CD4-positive, alpha-beta T cell treated with Interleukin-6 for 4 hours (primary cell): Measurements from ENCODE around the gene EXOC4.

ENCODE experiments used
- DNase-seq: peaks from one replicate; pipeline ENCODE4 v3.0.0-alpha.2; 2020; ENCODE audit warnings: mixed read lengths

The EXOC4 gene

DNA sequence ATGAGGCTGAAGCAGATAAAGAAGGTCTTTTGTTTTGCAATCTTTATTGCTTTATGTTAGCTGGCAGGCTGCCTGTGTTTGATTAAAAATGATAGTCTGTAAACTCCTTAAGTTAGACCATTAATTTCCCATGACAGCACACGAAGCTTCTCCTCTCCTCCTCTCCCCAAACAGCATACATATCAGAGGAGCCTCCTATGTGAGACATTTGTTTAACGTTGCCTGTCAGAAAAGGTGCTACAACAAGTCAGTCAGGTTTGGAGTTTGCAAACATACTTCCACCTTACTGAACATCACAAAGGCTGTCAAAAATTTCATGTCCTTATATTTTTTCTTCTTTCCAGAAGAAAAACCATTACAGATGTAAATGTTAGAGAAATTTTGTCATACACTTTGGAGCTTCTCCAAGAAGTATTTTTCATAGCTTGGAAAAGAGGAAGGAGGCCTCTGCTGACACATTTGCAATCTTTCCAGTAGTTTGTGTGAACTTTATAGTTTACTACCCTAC, 393.1 kb downstream of the EXOC4 start:
- DNase-seq, result no peak

DNA sequence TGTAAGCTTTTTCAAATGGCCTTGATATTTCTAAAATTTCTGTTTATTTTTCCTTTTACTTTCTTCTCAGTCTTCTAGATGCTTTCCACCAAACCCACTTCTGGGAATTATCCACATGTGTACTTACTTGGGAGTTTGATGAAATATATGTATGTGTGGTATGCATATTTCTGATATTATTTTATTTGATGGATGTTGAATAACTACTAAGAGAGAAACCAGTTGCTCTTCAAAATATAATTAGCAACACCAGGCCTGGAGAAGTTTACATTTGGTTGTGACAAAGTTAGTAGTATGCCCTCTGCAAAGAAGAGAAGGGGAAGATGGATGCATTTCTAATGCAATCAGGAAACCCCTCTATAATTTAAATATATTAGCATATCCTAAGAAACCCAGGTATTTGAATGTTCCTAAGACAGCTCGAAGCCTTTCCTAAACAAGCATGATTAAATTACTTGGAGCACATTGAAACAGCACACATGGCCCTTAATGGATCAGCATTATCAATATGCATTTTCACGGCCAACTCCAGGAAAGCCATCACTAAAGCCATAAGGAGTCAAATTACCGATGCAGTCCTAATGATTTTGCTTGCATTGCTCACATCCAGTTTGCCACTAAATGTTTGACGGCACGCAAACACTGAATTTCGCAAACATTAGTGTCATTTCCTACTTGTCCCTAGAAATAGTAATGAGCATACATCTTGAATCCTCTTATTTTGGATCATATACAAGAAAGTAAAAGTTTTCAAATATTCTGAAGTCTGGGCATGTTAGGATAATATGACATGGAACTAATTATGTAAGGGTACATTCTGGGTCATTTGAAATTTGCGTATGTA, 393.8 kb downstream of the EXOC4 start:
- DNase-seq, result no peak

DNA sequence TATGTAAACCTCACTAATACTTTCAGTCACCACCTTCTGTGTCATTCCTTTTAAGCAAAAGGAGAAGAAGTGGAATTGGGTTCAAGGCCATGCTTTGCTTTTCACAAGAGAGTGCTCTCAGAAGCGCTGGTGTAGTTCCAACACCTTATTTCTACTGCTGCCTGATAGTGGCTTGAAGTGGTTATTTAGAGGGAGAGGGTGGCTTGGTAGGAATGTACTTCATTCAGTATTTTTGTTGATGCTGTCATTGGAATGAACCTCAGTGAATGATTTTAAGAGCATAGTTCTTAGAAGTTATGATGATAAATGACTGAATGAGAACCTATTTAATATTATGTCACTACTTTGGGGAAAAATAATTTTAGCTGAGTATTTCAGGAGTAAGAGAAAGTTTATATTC, 396.7 kb downstream of the EXOC4 start:
- no peak for DNase-seq

DNA sequence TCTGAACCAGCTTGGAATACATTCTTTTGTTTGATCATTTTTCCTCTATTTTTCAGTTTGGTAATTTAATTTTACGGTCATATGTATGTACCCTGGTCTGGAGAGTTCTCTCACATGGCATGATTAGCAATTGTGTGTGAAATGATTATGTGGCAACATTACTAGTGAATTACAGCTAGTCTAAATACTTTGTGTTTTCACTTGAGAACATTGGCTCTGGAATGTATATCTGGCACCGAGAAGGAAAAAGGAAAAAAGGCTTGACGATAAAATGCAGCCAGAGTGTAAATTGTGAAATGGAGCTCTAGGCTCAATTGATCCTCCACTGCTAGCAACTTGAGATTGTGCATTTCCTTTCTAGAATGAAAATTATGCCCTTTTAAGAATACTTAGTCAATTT, 397.2 kb downstream of the EXOC4 start:
- no peak for DNase-seq

DNA sequence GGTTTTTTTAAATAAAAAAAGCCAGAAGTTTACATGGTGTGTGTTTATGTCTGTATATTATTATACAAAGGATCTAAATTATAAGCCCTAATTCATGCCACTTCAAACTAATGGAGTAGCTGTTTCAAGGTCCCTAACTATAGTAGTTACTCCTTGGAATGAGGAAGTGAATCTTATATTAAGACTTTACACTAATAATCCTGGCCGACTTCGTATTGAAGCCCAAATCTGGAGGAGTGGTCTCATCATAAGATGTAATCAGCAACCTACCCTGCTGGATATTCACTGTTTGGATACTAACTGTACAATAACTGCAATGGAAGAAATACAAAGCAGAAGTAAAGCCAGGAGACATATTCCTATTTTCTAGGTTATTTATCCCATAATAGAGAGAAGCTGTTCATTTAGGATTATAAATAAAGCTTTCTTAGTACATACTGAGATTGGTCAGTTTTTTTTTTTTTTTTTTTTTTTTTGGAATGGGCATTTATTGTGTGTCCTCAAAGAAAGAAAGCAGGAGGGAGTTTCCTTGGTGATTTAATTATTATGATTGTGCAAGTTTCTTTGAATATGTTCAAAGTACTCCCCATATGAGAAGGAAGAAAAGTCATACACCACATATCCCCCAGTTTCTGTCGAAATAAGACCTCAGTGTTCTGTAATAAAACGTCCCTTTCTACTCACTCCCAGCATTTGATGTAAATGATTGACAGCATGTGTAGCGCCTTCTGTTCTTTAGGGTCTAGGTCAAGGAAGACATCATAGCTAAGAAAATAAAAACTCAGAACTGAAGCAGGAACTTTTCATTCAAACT, 397.8 kb downstream of the EXOC4 start:
- no peak for DNase-seq

DNA sequence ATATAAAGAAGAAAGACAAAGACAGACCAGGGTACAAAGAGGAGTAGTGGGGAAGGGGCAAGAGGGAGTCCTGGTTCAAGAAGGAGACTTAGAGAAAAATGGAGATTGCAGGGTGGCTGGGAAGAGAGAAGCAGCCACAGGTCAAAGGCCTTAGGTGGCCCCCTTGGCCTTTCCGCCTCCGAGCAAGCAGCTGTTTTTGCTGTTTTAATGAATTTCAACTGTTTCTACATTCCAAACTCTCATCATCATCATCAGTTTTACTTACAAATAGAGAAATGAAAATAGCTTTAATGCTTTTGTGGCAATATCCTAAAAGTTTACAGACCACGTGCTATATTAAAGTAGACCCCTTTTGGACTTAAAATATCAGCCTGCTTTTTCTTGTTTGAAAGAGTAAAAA, 399.7 kb downstream of the EXOC4 start:
- no peak for DNase-seq

DNA sequence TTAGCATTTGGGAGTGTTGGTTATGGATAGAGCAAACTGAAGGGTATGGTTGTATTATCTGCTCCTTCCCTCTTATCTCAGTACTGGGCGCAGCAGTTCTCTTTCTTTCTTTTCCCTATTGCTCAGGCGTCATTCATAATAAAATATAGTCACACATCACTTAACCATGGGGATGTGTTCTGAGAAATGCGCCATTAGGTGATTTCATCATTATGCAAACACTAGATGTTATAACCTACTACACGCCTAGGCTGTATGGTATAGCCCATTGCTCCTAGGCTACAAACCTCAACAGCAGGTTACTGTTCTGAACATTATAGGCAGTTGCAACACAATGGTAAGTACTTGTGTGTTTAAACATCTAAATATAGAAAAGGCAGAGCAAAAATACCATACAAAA, 401.7 kb downstream of the EXOC4 start:
- no peak for DNase-seq

DNA sequence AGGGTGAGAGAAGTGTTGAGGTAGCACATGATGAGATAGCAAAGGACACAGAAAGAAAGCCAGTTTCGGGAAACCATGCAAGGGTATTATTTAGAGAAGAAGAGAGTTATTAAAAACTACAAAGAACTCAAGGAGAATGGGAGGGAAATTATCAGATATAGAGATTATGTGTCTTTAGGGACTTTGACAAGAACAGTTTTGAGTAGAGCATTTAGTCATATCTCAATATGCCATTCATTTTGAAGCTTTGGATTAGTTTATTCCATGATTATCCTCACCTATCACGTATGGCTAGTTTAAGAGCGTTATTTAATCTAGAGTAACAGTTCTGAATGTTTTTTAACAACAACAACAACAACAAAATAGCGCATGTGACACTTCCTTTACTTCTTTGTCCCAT, 409.4 kb downstream of the EXOC4 start:
- no peak for DNase-seq

DNA sequence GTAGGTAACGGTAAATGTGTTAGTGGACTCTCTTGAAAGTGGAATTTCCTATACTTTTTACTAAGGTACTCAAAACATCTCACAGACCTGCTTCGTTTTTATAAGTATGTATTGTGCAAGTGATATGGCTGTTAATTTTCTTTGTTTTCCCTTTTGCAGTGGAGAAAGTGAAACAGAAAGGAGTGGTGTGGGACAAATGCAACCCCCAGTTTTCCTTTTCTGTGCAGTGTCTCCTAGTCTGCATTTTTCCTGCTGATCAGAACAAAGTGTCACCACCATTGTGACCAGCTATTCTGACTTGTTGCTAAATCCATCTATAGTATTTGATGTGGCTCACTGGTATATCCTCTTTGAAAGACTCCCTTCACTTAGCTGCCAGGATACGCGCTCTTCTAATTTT, 410.0 kb downstream of the EXOC4 start:
- no peak for DNase-seq

DNA sequence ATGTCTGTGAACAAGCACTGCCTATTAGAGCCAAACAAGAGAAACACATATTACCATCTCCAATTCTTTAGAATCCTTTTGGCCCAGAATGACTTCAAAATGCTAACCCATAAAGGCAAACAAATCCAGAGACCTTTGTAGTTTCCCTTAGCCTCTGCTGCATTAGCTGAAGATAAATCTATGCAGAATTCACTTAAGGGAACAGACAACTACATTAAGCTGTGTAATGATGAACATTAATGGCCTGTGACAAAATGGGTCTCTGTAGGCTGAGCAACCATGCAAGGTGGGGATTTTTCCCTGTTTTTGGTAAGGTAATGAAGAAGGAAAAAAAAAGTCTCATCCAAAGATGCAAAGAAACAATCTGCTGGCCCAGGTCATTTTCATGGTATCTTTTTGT, 411.6 kb downstream of the EXOC4 start:
- no peak for DNase-seq

DNA sequence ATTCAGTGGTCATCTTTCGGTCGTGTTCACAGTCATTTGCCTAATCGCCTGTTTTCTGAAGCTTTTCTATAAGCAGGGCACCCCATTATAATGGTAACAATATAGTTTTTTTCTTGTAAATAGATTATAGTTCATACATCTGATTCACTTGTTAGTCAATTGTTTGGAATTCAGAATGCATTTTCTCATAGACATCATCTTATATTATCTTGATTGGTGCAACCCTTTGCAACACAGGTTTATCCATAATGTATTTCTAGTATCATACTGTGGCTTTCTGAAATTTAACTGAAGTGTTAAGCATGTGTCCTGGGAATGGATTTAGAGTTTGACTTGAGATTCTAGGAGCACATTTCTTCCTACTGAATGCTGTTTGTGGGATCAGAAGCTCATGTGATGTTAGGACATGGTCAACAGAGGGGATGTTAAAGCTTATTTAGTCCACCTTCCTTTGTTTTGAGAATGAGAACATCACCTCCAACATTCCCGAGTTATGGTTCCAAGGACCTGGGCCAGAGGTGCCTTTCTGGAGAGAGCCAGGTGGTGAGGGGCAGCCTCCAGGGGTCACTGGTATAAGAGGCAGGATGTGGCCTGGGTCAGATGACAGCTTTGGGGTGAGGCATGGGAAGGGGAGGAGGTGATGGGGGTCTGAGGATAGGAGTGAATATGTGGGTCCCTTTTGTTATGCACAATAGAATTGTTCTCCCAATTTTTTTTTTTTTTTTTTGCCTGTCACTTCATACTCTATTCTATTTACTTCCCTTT, 415.6 kb downstream of the EXOC4 start:
- DNase-seq, result no peak

DNA sequence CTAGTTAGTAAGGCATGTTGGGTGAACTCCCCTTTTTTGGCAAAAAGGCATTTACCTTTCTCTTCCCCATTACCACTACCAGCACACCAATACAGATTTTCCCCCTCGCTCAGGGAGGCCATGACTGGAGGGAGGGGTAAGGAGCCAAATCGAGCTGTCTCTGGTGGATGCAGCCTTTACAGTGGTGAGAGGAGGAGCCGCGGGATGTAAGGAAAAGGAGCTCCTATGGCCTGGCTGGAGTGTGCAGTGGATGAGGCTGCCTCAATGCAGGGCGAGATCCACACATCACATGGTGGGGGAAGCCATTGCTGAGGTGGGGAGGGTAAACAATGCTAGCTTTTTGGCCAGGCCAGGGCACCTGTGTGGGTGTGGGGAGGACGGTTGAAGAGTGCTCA, 416.2 kb downstream of the EXOC4 start:
- DNase-seq, result no peak

DNA sequence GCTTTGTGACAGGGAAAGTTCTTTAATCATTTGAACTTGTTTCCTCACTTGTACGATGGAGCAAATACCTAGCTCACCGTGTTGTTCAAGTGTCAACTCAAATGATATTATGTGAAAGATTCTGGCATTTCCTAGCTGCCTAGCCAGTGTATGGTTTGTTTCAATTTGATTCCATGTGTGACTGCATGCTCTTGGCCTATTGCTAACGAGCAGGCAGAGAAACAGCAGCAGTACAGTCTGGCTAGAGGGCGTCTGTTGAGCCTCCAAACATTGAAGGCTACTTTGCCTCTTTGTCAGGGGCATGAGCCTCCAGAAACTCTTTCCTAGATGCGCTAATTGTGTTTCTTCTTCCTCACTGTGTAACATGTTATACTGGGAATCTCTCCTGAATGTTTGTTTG, 417.4 kb downstream of the EXOC4 start:
- no peak for DNase-seq

DNA sequence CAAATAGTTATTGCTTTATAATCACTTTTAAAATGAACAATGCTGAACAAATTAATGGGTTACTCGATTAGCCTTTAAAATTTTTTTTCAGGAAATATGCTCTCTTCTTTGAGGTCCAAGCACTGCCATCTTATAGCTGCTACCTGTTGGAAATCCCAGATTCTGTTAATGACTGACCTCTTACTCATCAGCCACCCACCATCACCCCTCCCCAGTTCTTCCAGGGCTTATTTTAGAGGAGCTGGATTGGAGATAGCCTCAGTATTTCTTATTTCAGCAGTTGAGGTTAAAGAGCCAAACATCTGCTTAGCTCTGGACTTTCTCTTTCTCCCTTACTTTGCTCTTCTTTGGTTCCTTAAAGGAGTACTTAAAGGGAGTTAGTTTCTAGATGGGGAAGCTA, 420.0 kb downstream of the EXOC4 start:
- no peak for DNase-seq

DNA sequence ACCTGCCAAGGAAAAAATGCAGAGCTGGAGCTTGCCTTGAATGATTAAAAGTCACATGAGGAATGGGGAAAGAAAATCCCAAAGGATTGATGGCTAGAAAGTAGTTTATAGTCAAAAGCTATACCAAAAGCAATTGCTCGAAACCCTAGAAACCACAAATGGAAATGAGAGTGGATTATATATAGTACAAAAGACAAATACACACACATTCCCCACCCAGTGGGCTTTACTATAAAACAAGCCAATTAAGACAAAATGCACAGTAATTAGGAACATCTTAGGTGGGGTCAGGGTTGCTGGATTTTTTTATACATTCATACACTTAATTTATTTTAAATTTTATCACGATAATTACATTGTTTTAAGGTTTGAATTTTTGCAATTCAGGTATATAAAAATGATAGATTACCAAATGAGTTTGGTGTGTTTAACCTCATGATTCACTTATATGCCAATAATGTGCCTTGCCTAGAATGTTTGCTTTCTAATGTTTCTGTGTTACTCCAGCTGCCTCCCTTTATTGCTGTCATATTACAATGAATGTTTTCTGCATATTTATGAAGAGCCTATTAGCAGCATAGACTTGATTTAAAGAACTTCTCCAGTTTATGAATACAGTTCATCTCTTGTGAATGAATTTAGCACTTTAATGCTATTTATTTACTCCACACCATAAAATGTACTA, 421.3 kb downstream of the EXOC4 start:
- DNase-seq, result no peak

DNA sequence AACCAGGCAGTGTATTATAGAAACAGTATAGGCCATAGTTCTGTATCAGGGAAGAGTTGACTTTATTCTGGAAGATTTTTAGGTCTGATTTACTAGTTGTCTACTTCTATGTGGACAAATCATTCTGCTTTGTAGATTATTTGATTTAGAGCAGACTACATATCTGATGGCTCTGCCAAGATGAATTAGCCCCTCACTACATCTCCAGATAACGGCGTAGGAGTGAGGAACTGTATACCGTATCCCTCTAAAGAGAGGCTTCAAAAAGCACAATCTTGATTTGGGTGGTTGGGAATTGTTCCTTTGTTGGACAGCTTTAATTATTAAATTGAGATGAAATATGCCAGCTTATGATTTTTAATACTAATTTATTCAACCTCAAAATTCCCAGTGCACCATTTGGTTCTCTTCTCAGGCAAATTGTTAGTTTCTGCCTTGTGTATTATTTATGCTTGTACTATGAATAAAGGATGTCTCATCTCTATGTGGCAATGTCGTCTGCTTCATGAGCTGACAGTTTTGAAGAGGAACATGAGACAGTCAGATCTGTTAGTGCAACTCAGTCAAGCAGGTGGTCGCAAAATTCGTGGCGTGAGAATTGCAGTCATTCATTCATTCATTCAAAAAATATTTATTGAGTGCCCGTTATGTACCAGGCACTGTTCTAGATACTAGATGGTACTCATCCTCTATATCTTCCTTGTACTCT, 422.8 kb downstream of the EXOC4 start:
- no peak for DNase-seq

DNA sequence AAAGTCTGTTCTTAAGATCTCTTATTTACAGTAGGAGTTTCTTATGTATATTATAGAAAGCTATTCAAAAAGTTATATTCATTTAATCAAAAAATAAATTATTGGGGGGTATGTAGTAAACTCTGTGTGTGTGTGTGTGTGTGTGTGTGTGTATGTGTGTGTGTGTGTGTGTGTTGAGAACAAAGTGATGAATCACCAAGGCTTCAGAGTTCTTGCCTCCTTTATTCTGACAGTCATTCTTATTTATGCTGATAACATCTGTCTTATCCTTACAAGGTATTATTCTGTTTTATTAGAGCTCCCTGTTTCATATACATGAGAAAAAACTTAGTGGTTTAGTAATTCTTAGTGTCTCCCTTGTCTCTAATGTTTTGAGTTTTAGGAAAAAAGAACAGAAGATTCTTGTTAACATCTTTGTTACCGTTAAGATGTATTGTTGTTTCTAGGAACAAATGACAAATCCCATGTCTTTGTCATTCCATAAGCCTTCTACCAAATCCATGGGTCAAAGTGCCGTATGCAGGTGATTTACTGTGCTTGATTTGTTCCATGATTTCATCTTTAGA, 424.0 kb downstream of the EXOC4 start:
- DNase-seq, result no peak

DNA sequence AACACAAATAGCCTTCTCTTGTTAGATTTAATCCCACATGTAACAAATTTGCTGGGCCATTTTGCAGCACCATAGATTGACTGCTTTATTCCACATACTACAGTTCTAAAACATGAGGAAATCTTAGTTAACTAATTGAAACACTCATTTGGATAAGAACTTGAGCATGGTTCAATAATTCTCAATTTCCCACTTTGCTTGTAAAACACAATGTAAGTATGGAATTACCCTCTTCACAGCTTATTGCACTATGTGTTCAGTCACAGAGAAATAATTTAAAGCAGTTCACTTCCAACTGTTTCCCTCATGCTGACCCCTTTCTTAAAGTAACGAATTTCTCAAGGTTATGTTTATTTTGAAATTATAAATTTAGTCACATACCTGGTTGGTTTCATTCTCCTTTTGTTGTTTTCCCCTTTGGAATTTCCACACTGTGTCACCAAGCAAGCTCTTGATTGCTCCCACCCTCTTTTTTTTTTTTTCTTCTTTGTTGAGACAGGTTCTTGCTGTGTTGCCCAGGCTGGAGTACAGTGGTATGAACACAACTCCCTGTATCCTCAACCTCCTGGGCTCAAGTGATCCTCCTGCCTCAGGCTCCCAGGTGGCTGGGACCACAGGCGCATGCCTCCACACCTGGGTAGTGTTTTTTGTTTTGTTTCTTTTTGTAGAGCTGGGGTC, 425.4 kb downstream of the EXOC4 start:
- DNase-seq, result no peak

DNA sequence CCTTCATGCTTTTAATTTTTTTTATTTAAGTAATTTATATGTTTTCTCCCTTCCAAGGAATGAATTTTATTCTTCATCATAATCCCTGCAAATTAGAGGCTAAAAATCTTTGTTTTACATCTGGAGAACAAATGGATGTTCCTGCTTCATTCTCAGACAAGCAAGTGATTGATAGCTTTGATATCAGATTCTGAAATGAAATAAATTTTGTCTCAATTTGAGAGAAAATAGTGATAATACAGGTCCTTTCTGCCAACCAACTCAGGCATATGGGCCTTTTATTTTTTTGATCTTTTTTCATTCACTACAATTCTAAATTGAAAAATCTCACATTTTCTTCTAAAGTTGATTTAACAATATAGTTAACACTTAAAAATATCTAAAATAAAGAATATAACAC, 427.1 kb downstream of the EXOC4 start:
- DNase-seq, result no peak

DNA sequence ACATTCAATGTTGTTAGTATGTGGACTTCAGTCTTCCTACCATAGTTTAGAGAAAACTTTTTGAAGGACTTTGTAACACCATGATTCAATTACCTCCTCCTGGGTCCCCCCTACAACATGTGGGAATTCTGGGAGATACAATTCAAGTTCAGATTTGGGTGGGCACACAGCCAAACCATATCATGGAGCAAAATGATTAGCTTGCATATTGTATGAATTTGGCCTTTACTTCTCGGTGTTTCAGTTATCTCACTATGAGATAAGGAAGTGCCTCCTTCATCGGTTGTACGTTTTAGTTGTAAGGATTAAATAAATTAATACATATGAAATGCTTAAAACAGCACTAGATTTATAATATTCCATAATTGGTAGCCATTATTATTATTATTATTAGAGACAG, 428.7 kb downstream of the EXOC4 start:
- DNase-seq, result no peak
